HFFc6 (cell line): ENCODE data around the gene OR4D2. TPM values are rescaled to one million over a fixed set of nuclear protein-coding genes. Genes with fewer than 3 reads are reported as not detected.

Source experiments
- DNase-seq: peaks from one replicate; pipeline ENCODE4 v3.0.0-alpha.2; 2018
- H3K27ac Mint-ChIP-seq: 2 replicates; pipeline ENCODE4 v1.8.0; 2020; ENCODE audit warnings: mild to moderate bottlenecking, mixed read lengths
- H3K27me3 Mint-ChIP-seq: 2 replicates; pipeline ENCODE4 v1.8.0; 2021; ENCODE audit warnings: mild to moderate bottlenecking, moderate library complexity, mixed read lengths; ENCODE audit not compliant: insufficient read depth
- H3K36me3 Mint-ChIP-seq: 2 replicates; pipeline ENCODE4 v1.8.0; 2021; ENCODE audit warnings: low read depth, mixed read lengths
- H3K4me1 Mint-ChIP-seq: 2 replicates; pipeline ENCODE4 v1.8.0; 2020; ENCODE audit warnings: low read depth, mixed read lengths
- H3K4me3 Mint-ChIP-seq: 2 replicates; pipeline ENCODE4 v1.8.0; 2020; ENCODE audit warnings: mild to moderate bottlenecking, moderate library complexity, mixed read lengths
- H3K9me3 Mint-ChIP-seq: 2 replicates; pipeline ENCODE4 v1.8.0; 2020; ENCODE audit warnings: mild to moderate bottlenecking, mixed read lengths
- total RNA-seq, 6 experiments: library from RNA; stranded (reverse); fragmentation: NEBNext Ultra II Directional; extraction: Animal tissue kit (Norgen Biotek cat#: 25700); gene quantifications; 2 replicates in 1 of 6; 3 replicates in 5 of 6; pipeline ENCODE4 v1.2.3, GENCODE V29; 2021
- TF ChIP-seq, protein P1 (sequence below): fragments of 200-600 bp; sonication (generic); IDR thresholded peaks from 2 replicates; pipeline ENCODE4 v1.5.0; 2021; ENCODE audit warnings: antibody characterized with exemption, mild to moderate bottlenecking

The OR4D2 gene
- total RNA-seq, 6 experiments from 2014 or later, result not detected

DNA sequence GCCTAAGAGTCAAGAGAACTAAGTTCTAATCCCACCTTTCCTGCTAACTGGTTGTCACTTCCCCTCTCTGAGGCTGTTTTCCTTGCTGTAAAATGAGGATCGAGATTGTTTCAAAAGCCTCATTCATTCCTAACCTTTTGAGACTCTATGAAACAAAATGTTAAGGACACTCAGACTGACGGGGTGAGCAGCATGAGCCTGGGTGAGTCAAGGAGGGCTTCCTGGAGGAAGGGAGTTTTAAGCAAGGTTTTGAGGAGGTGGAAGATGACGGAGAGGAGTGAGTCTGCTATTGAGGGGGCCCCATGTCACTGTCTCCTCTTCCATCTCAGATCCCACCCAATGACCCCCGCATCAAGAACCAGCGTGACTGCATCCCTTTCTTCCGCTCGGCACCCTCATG lies 29.8 kb downstream of the OR4D2 start:
- Mint-ChIP-seq H3K4me1 (no peaks in the 10 kb centered on the region), H3K9me3 (no peaks in the 10 kb centered on the region), H3K36me3 (no peaks in the 10 kb centered on the region), H3K27me3 (peaks cover 38% of the 10 kb centered on the region), H3K27ac (no peak overlapping the region), H3K4me3 (no peak overlapping the region)
- TF ChIP-seq, protein P1, sequence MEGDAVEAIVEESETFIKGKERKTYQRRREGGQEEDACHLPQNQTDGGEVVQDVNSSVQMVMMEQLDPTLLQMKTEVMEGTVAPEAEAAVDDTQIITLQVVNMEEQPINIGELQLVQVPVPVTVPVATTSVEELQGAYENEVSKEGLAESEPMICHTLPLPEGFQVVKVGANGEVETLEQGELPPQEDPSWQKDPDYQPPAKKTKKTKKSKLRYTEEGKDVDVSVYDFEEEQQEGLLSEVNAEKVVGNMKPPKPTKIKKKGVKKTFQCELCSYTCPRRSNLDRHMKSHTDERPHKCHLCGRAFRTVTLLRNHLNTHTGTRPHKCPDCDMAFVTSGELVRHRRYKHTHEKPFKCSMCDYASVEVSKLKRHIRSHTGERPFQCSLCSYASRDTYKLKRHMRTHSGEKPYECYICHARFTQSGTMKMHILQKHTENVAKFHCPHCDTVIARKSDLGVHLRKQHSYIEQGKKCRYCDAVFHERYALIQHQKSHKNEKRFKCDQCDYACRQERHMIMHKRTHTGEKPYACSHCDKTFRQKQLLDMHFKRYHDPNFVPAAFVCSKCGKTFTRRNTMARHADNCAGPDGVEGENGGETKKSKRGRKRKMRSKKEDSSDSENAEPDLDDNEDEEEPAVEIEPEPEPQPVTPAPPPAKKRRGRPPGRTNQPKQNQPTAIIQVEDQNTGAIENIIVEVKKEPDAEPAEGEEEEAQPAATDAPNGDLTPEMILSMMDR, result no peak
- DNase-seq, result no peak

DNA sequence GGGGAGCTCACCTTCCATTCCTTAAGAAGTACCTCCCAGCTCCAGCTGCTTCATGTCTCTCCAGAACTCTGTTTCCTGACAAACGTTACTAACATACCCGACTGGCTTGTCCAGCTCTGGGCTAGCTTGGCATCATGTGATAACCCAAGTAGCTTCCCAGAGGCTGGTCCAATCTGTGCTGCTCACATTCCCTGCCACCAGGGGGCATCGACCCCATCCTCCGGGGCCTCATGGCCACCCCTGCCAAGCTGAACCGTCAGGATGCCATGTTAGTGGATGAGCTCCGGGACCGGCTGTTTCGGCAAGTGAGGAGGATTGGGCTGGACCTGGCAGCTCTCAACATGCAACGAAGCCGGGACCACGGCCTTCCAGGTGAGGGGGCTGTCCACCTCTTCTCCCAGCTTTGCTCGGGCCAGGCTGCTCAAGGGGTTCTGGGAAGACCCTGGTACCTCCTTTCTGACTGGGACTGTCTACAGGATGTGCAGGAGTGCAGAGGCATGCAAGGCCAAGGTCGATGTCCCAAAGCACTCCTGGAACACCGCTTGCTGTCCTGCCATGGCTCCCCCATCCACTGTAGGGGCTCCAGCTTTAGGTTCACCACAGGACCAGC lies 33.3 kb downstream of the OR4D2 start:
- H3K36me3 Mint-ChIP-seq, result no peaks in the 10 kb centered on the region
- no peaks in the 10 kb centered on the region for H3K9me3 Mint-ChIP-seq

DNA sequence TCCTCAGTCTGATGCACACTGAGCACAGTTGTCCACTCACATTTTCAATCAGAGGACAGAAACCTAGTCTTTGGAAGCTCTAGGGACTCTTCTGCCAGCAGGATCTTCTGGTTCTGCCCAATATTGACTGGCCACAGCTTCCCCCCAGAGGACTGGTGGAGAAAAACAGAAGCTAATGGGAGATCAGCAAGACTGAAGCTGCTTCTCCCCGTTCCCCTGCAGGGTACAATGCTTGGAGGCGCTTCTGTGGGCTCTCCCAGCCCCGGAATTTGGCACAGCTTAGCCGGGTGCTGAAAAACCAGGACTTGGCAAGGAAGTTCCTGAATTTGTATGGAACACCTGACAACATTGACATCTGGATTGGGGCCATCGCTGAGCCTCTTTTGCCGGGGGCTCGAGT lies 36.1 kb downstream of the OR4D2 start:
- no peaks in the 10 kb centered on the region for H3K36me3 Mint-ChIP-seq
- H3K27me3 Mint-ChIP-seq, result peaks cover 27% of the 10 kb centered on the region
- no peaks in the 10 kb centered on the region for H3K9me3 Mint-ChIP-seq

More for the DNA sequence above, 33.3 kb downstream of the OR4D2 start:
- no peaks in the 10 kb centered on the region for H3K4me1 Mint-ChIP-seq
- H3K4me3 Mint-ChIP-seq, result no peak overlapping the region
- H3K27ac Mint-ChIP-seq, result no peak overlapping the region
- TF ChIP-seq, protein P1, result peak; percentile 84
- peak; percentile 48 for DNase-seq
- H3K27me3 Mint-ChIP-seq, result peaks cover 37% of the 10 kb centered on the region

DNA sequence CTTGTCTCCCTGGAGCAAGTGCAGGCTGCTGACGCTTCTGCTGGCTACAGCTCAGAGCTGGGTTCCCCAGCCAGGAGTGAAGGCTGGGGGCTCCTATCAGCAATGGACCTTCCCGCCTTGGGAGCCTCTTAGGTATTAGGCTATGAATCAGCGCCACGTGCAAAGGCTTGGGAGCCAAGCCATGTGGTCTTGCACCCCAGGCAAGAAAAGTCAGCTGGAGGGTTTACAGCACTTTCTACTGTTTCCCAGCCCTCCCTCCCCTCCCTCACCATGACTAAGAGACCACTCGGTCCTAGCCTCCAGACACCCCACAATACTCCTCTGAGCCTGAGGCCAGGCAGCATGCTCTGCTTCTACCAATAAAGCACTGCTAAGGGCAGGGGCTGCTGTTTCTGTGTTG lies 38.0 kb downstream of the OR4D2 start:
- TF ChIP-seq, protein P1, result no peak
- no peaks in the 10 kb centered on the region for H3K36me3 Mint-ChIP-seq
- peaks cover 20% of the 10 kb centered on the region for H3K27me3 Mint-ChIP-seq
- H3K9me3 Mint-ChIP-seq, result no peaks in the 10 kb centered on the region
- no peak for DNase-seq
- H3K4me1 Mint-ChIP-seq, result no peaks in the 10 kb centered on the region
- no peak overlapping the region for H3K27ac Mint-ChIP-seq
- H3K4me3 Mint-ChIP-seq, result no peak overlapping the region

More for the DNA sequence above, 36.1 kb downstream of the OR4D2 start:
- no peak for DNase-seq
- TF ChIP-seq, protein P1, result no peak
- Mint-ChIP-seq H3K27ac (no peak overlapping the region), H3K4me3 (no peak overlapping the region), H3K4me1 (no peaks in the 10 kb centered on the region)

DNA sequence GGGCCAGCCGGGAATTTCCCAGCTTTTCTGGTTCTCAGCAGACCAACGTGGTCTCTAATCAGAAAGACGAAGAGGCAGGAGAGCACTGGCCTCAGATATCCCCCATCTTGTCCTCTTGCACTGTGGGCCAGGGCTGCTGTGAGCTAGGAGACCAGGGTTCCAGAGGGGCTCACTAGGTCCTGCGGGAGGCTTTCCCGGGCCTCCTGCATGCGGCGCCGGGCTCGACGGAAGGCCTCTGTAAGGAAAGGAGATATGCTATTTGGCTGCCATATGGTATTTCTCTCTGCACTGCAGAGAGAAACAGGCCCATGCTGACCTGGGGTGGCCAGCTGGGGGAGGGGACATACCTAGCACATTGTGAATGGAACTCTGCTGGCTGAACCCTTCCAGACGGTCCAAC lies 39.2 kb downstream of the OR4D2 start:
- Mint-ChIP-seq H3K27me3 (peaks cover 11% of the 10 kb centered on the region), H3K4me1 (no peaks in the 10 kb centered on the region), H3K9me3 (no peaks in the 10 kb centered on the region), H3K4me3 (no peak overlapping the region), H3K36me3 (no peaks in the 10 kb centered on the region), H3K27ac (no peak overlapping the region)
- DNase-seq, result no peak
- TF ChIP-seq, protein P1, result no peak
